Measurements from ENCODE around the gene STARD10.

STARD10 gene

GRCh38 chr11:72781313-72782080 is 12.3 kb downstream of the STARD10 start:
- peak overlapping the region; percentile 51 for H3K4me3 ChIP-seq (ENCODE audit: low read depth, low read length)

DNA sequence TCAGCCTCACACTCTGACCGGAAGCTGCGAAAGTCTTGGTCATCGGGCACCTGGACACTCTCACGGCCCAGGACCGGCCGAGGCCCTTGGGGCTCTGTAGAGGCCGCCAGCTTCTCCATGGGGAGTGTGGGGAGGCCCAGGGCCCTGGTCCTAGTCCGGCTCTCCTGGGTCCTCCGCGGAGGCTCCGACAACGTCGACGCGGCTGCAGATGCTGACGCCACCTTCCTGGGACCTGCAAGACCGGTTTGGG is 12.9 kb downstream of the STARD10 start:
- H3K4me3 ChIP-seq (ENCODE audit: low read depth, low read length) = peak overlapping the region; percentile 51

DNA sequence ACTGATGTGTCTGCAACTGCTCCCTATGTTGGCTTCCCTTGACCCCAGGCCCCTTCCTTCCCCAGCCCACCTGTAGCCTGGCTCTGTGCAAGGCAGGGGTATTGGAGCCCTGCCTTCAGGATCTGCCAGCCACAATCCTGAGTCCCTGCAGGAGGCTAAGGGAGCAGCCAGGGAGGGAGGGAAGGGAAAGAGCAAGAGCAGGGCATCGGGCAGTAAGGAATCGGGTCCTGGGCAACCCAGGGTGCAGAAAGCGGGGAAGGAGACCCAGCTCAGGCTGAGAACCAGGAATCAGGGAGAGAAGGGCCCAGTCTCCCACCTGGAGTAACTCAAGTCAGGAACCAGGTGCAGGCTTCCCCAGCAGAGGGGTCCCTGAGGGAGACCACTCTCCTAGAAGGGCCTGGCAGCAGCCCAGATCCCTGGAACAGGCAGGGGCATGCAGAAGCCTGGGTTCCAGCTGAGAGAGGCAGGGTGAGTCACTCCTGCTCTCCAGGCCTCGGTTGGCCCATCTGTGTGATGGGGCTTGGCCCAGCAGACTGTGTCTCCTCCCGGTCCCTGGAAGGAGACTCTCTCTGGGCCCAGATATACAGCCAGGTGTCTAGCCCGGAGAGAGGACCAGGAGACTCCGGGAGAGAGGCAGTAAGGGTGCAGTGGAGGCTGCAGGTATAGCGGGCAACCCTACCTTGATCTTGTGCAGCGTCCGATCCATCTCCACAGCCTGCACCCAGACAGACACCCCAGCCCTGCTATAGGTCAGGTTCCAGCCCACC is 13.4 kb downstream of the STARD10 start:
- H3K4me3 ChIP-seq (ENCODE audit: low read depth, low read length) = peak overlapping the region; percentile 51

- no peak overlapping the region for H3K4me3 ChIP-seq (ENCODE audit: low read depth, low read length)
These were observed 14.2 kb downstream of the STARD10 start for GRCh38 chr11:72779495-72780128.

- H3K4me3 ChIP-seq (ENCODE audit: low read depth, low read length) = no peak overlapping the region
These were observed 15.0 kb downstream of the STARD10 start for GRCh38 chr11:72778535-72779494.

DNA sequence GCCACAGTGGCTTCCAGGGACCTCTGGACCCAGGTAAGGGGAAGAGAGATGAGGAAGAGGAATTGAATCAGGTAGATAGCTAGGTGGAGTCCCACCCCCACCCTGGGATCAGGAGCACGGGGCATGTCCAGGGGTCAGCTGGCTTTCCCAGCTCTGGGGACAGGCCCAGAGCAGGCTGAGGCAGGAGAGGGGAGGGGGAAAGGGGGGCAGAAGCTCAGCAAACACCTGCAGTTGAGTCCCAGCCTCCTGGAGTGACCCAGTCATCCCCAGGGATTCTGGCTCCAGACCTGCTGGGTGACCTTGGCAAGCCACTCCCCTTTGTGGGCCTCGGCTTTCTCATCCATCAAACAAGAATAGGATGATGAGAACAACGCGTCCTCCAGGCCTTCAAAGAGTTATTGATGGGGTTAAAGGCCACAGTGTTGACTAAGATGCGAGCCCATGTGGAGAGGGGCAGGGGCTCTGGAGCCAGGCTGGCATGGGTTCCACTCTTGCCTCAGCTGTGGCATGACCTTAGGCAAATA is 16.0 kb downstream of the STARD10 start:
- no peak overlapping the region for H3K4me3 ChIP-seq (ENCODE audit: low read depth, low read length)

GRCh38 chr11:72776844-72777754 is 16.7 kb downstream of the STARD10 start:
- H3K4me3 ChIP-seq (ENCODE audit: low read depth, low read length) = no peak overlapping the region

DNA sequence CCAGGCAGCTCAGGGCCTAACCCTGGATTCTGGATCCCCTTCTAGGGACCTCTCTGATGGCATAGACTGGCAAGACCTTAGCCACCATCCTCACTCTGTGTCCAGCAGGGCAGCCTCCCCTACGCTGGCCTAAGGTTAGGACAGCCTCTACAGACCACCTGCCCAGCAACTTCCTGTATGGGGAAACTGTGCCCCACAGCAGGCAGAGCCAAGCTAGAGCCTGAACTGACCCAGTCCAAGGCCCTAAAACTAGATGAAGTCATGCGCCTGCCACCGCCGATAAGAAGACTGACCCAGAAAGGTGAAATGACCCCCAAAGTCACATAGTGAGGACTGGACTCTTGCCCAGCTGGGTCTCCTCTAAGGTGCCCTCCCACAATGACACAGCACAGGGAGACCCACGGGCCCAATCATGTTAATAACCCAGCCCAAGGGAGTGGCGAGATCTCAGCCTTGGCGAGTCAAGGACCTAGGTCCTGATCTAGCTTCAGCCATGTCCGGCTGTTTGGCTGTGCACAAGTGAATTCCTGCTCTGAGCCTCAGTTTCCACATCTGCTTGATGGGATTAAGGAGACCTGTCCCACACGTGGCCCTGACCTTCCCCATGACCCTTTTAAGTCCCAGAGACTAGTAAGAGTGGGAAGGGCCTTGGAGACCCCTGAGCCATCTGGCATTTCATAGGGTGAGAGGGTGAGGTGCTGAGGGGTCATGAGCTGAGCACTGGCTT is 17.6 kb downstream of the STARD10 start:
- no peak overlapping the region for H3K4me3 ChIP-seq (ENCODE audit: low read depth, low read length)

- H3K4me3 ChIP-seq (ENCODE audit: low read depth, low read length) = no peak overlapping the region
These were observed 18.3 kb downstream of the STARD10 start for GRCh38 chr11:72775288-72776110.

DNA sequence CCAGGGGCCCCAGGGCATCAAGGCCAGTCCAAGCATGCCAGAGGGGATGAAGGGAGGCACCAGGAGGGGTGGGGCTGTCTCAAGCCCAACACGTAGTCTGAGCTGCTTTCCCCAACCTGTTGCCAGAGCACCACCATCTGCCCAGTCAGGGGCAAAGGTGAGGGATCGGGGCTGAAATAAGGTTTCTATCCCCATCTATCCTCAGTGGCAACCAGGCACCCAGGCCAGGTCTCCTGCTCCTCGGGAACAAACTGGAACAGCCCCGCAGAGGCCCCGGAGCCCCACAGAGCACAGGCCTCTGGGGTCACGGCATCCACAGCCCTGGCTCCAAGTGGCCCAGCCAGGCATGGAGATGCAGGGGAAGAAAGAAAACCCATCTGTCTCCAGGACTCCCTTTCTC is 19.3 kb downstream of the STARD10 start:
- no peak overlapping the region for H3K4me3 ChIP-seq (ENCODE audit: low read depth, low read length)

DNA sequence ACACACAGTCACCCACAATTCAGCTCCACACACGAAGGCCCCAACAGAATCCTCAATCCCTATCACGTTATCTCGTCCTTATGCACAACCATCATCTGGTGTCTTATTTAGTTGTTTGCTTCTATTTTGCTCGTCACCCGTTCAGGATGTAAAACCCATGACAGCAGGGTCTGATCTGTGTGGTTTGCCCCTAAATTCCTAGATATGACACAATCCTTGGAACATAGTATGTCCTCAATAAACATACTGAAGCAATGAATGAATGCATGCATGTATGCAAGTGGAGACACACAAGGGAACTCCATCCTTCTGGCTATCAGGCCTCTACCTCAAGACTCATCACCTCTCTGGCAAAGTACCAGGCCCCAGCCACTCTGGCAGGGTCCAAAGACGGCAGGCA is 20.2 kb downstream of the STARD10 start:
- H3K4me3 ChIP-seq (ENCODE audit: low read depth, low read length) = no peak overlapping the region

- no peak overlapping the region for H3K4me3 ChIP-seq (ENCODE audit: low read depth, low read length)
These were observed 20.6 kb downstream of the STARD10 start for GRCh38 chr11:72773291-72773690.

GRCh38 chr11:72772059-72772458 is 21.8 kb downstream of the STARD10 start:
- H3K4me3 ChIP-seq (ENCODE audit: low read depth, low read length) = no peak overlapping the region

GRCh38 chr11:72771507-72771906 is 22.3 kb downstream of the STARD10 start:
- no peak overlapping the region for H3K4me3 ChIP-seq (ENCODE audit: low read depth, low read length)

DNA sequence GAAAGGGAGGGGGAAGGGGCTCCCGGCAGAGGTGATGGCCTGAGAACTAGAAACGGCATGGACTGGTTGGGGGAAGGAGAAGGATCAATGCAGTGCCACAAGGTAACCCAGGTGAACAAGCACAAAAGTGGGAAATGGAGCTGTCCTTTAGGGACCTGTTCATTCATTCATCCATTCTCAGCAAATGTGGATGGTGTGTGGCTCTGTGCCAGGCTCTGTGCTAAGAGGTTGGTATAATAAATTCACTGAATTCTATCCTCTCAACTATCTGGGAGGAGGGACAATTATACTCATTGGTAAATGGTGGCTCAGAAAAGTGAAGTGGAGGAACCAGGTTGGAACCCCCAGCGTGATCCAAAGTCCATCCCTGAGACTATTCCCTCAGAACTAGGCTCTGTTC is 23.0 kb downstream of the STARD10 start:
- no peak overlapping the region for H3K4me3 ChIP-seq (ENCODE audit: low read depth, low read length)

- H3K4me3 ChIP-seq (ENCODE audit: low read depth, low read length) = no peak overlapping the region
These were observed 24.2 kb downstream of the STARD10 start for GRCh38 chr11:72769680-72770079.

GRCh38 chr11:72768581-72768980 is 25.3 kb downstream of the STARD10 start:
- H3K4me3 ChIP-seq (ENCODE audit: low read depth, low read length) = no peak overlapping the region

Measured in iPS-11a (cell line).